IMR-90 (cell line): ENCODE results near the gene GFM1. TPM values are rescaled to one million over a fixed set of nuclear protein-coding genes. Genes with fewer than 3 reads are reported as not detected.
A peak's percentile ranks its signal among the peaks of the same experiment; 100 is the strongest.

Experiments used
- ATAC-seq: fragments of 200-7000 bp; cut with Tn5 transposase; 2 replicates; pipeline ENCODE4 v1.9.1; 2020; ENCODE audit warnings: low read depth, mild to moderate bottlenecking, moderate library complexity
- BruUV-seq: library from RNA; stranded (reverse); fragments of 400-500 nt; replicated peaks from 2 replicates; lab custom pipeline; 2021; lab: Mats Ljungman, UMichigan
- CTCF ChIA-PET: fragments of 300-600 bp; formaldehyde crosslinking; extraction: SDS; loops from one replicate; lab custom pipeline; 2021; ENCODE audit warnings: antibody characterized with exemption; lab: Yijun Ruan, JAX
- POLR2A ChIA-PET: fragments of 300-600 bp; sonication (Branson Sonifier 250); formaldehyde crosslinking; loops from one replicate; lab custom pipeline; 2022; ENCODE audit warnings: antibody characterized with exemption; ENCODE audit not compliant: unreplicated experiment; lab: Charles Lee
- DNase-seq: peaks from one replicate; pipeline ENCODE4 v3.0.0; 2013
- H2AFZ ChIP-seq: replicated peaks from 2 replicates; pipeline ENCODE3; 2013; ENCODE audit warnings: low read length, mild to moderate bottlenecking; ENCODE audit not compliant: poor library complexity
- H2AK5ac ChIP-seq: 2 replicates; pipeline ENCODE4 v1.6.1; 2013; ENCODE audit warnings: low read depth, low read length, inconsistent platforms
- H2AK9ac ChIP-seq: replicated peaks from 2 replicates; pipeline ENCODE3; 2013; ENCODE audit warnings: mild to moderate bottlenecking, low read depth, low read length, moderate library complexity; ENCODE audit not compliant: poor library complexity
- H2BK120ac ChIP-seq: 2 replicates; pipeline ENCODE4 v1.6.1; 2013; ENCODE audit warnings: low read depth, low read length, inconsistent platforms
- H2BK15ac ChIP-seq: 3 replicates; pipeline ENCODE4 v1.6.1; 2013; ENCODE audit warnings: low read depth, low read length, inconsistent platforms
- H2BK20ac ChIP-seq: 2 replicates; pipeline ENCODE4 v1.6.1; 2013; ENCODE audit warnings: low read depth, mild to moderate bottlenecking, inconsistent platforms, low read length, moderate library complexity
- H2BK5ac ChIP-seq: 2 replicates; pipeline ENCODE4 v1.6.1; 2013; ENCODE audit warnings: mild to moderate bottlenecking, low read depth, low read length, inconsistent platforms; ENCODE audit not compliant: poor library complexity, severe bottlenecking
- H3K14ac ChIP-seq: replicated peaks from 2 replicates; pipeline ENCODE4 v1.6.1; 2013; ENCODE audit warnings: low read depth, low read length, inconsistent platforms
- H3K18ac ChIP-seq: 2 replicates; pipeline ENCODE4 v1.6.1; 2013; ENCODE audit warnings: low read depth, low read length, control low read depth
- H3K23ac ChIP-seq: 2 replicates; pipeline ENCODE4 v1.6.1; 2013; ENCODE audit warnings: low read depth, low read length, inconsistent platforms
- H3K27ac ChIP-seq: 2 replicates; pipeline ENCODE4 v1.5.1; 2013; ENCODE audit warnings: mild to moderate bottlenecking, control low read depth, low read length; ENCODE audit not compliant: insufficient read depth
- H3K27me3 ChIP-seq: 2 replicates; pipeline ENCODE4 v1.6.1; 2013; ENCODE audit warnings: low read length; ENCODE audit not compliant: control insufficient read depth, insufficient read depth
- H3K36me3 ChIP-seq: 2 replicates; pipeline ENCODE4 v1.6.1; 2013; ENCODE audit warnings: low read length, mixed read lengths; ENCODE audit not compliant: control insufficient read depth, insufficient read depth
- H3K4ac ChIP-seq: 2 replicates; pipeline ENCODE4 v1.6.1; 2013; ENCODE audit warnings: low read depth, low read length, inconsistent platforms
- H3K4me1 ChIP-seq: 2 replicates; pipeline ENCODE4 v1.6.1; 2013; ENCODE audit warnings: low read length, mixed read lengths; ENCODE audit not compliant: control insufficient read depth, insufficient read depth
- H3K4me2 ChIP-seq: 2 replicates; pipeline ENCODE4 v1.6.1; 2013; ENCODE audit warnings: low read depth, mild to moderate bottlenecking, control low read depth, low read length, moderate library complexity
- H3K4me3 ChIP-seq: 2 replicates; pipeline ENCODE4 v1.5.1; 2013; ENCODE audit warnings: low read depth, mild to moderate bottlenecking, control low read depth, low read length, moderate library complexity; ENCODE audit not compliant: insufficient read depth
- H3K56ac ChIP-seq: 2 replicates; pipeline ENCODE4 v1.6.1; 2013; ENCODE audit warnings: low read length, inconsistent platforms; ENCODE audit not compliant: insufficient read depth; ENCODE audit errors: extremely low read depth
- H3K79me1 ChIP-seq, 2 experiments: 2 replicates each; pipeline ENCODE4 v1.6.1; 2013; ENCODE audit warnings: low read length in 2 of 2, inconsistent platforms in 1 of 2, low read depth in 1 of 2
- H3K9ac ChIP-seq: 2 replicates; pipeline ENCODE4 v1.6.1; 2013; ENCODE audit warnings: low read depth, low read length, control low read depth
- H3K9me1 ChIP-seq: 2 replicates; pipeline ENCODE4 v1.6.1; 2013; ENCODE audit warnings: low read length, inconsistent platforms; ENCODE audit not compliant: insufficient read depth
- H3K9me3 ChIP-seq: 2 replicates; pipeline ENCODE4 v1.6.1; 2013; ENCODE audit warnings: low read length; ENCODE audit not compliant: control insufficient read depth, insufficient read depth
- H4K20me1 ChIP-seq: 2 replicates; pipeline ENCODE4 v1.6.1; 2013; ENCODE audit warnings: low read length, inconsistent platforms; ENCODE audit not compliant: insufficient read depth
- H4K5ac ChIP-seq: 2 replicates; pipeline ENCODE4 v1.6.1; 2013; ENCODE audit warnings: mild to moderate bottlenecking, low read depth, low read length, control low read depth
- H4K8ac ChIP-seq, 2 experiments: 2 replicates each; pipeline ENCODE4 v1.6.1; 2013; ENCODE audit warnings: low read depth in 2 of 2, low read length in 2 of 2, control low read depth in 1 of 2, inconsistent platforms in 1 of 2
- H4K91ac ChIP-seq: 2 replicates; pipeline ENCODE4 v1.6.1; 2013; ENCODE audit warnings: low read depth, low read length, inconsistent platforms; ENCODE audit not compliant: insufficient read depth
- BHLHE40 ChIP-seq: fragments of 150-350 bp; IDR thresholded peaks from 2 replicates; pipeline ENCODE4 v1.6.1; 2016; ENCODE audit warnings: mild to moderate bottlenecking, low read depth, low read length
- CHD1 ChIP-seq: IDR thresholded peaks from 2 replicates; pipeline ENCODE4 v1.6.1; 2012; ENCODE audit warnings: low read depth, low read length, improper control_type of control experiment
- FOS ChIP-seq: fragments of 150-350 bp; IDR thresholded peaks from 2 replicates; pipeline ENCODE4 v1.6.1; 2016; ENCODE audit warnings: low read depth, low read length
- MAFK ChIP-seq: IDR thresholded peaks from 2 replicates; pipeline ENCODE4 v1.6.1; 2012; ENCODE audit warnings: low read depth, low read length, improper control_type of control experiment
- MAZ ChIP-seq: IDR thresholded peaks from 2 replicates; pipeline ENCODE4 v1.6.1; 2012; ENCODE audit warnings: low read depth, mild to moderate bottlenecking, low read length, improper control_type of control experiment, moderate library complexity, borderline replicate concordance
- MXI1 ChIP-seq: IDR thresholded peaks from 2 replicates; pipeline ENCODE4 v1.6.1; 2012; ENCODE audit warnings: low read depth, mild to moderate bottlenecking, low read length, moderate library complexity, borderline replicate concordance
- NFE2L2 ChIP-seq: fragments of 150-350 bp; IDR thresholded peaks from 2 replicates; pipeline ENCODE4 v1.6.1; 2016; ENCODE audit warnings: low read depth, mild to moderate bottlenecking, low read length
- POLR2A ChIP-seq: IDR thresholded peaks from 2 replicates; pipeline ENCODE4 v1.6.1; 2012; ENCODE audit warnings: mild to moderate bottlenecking, low read depth, low read length
- RAD21 ChIP-seq: IDR thresholded peaks from 2 replicates; pipeline ENCODE4 v1.6.1; 2012; ENCODE audit warnings: low read length, improper control_type of control experiment
- RCOR1 ChIP-seq: IDR thresholded peaks from 2 replicates; pipeline ENCODE4 v1.6.1; 2012; ENCODE audit warnings: mild to moderate bottlenecking, low read length, improper control_type of control experiment; ENCODE audit not compliant: insufficient replicate concordance
- SMC3 ChIP-seq: fragments of 150-350 bp; IDR thresholded peaks from 2 replicates; pipeline ENCODE4 v1.6.1; 2016; ENCODE audit warnings: low read depth, mild to moderate bottlenecking, antibody characterized with exemption, low read length, moderate library complexity
- WGBS, 2 experiments: methylation state at CpG; one replicate each; pipeline versions ENCODE4 v1.1.5 to v1.1.7; 2013; ENCODE audit warnings: missing lambda C conversion rate in 2 of 2; ENCODE audit not compliant: insufficient read length in 1 of 2; ENCODE audit errors: extremely low coverage in 2 of 2; 5-methylcytosine and 5-hydroxymethylcytosine counted together
- dilution Hi-C: fragments of 300-500 bp; cut with HindIII; formaldehyde crosslinking; loops from one replicate; pipeline ENCODE4 v1.14.3; 2018; ENCODE audit warnings: low sequenced_read_pairs; ENCODE audit not compliant: unreplicated experiment
- in situ Hi-C: fragments of 300-500 bp; cut with MboI; formaldehyde crosslinking; loops from 3 replicates; pipeline ENCODE4 v1.14.3; 2019; ENCODE audit warnings: low sequenced_read_pairs, inconsistent platforms, mixed read lengths
- intact Hi-C: fragments of 100-400 bp; cut with micrococcal nuclease; formaldehyde crosslinking; loops from 2 replicates; pipeline ENCODE4 v1.10.0; 2022
- polyA plus RNA-seq, 3 experiments: library from polyadenylated mRNA; depleted of rRNA; stranded (reverse); fragments of >200 nt; gene quantifications; 2 replicates each; pipeline ENCODE4 v1.2.3, GENCODE V29; 2012; ENCODE audit warnings: low replicate concordance in 1 of 3
- total RNA-seq: library from RNA; depleted of rRNA; stranded (reverse); fragments of >200 nt; gene quantifications from 2 replicates; pipeline ENCODE4 v1.2.3, GENCODE V29; 2012
- TF ChIP-seq, protein P1 (sequence below): fragments of 150-350 bp; IDR thresholded peaks from 2 replicates; pipeline ENCODE4 v1.6.1; 2017; ENCODE audit warnings: mild to moderate bottlenecking, antibody characterized with exemption, low read length, low read depth
- TF ChIP-seq, protein P2 (sequence below): fragments of 150-350 bp; IDR thresholded peaks from 2 replicates; pipeline ENCODE4 v1.6.1; 2016; ENCODE audit warnings: low read depth, mild to moderate bottlenecking, low read length, moderate library complexity, borderline replicate concordance

GFM1 gene
- total and polyA plus RNA-seq, 2 of the 4 experiments (the other 2 are of a cell fraction): 12.4 to 36.0 TPM

DNA sequence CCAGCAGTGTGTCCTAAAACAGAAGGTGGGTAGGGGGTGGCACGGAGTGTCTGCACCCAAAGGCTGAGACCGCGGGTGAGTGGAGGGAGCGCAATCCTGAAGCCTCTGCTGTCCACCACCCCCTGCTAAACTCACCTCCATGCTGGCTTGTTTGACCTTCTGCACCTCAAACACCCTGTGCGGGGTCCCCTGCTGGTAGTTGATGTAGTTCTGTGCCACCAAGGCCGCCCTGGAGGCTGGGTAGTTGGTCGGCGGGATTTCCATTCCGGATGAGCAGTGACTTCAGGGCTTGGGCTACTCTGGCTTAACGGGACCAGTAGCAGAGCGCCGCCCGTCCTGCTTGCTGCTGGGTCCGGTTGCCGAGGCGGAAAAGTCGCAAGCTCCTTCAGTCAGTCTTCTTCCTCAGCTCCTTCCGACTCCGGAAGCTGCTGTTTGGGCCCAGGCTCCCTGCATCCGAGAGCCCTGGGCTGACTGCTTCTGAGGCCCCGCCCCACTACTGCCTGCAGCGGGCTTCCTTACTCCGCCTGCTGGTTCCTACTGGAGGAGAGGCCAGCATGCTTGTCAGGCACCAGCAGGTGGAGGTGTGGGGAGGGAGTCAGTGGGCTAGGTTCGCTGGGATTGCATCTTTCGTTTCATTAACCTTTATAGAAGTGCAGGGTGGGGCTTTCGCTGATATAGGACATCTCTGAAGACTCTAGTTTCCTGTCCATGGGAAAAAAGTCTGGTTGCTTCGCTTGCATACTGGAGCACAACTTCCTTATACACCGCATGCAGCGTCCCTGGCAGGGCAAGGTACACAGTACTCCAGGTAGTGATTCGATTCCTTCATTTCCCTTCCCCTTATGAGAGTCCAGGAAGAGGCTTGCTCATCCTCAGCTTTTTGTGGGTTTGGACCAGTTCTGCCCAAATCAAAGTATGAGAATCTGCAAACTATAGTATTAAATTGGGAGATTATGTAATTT lies 28.2 kb downstream of the GFM1 start, which contains the start of gene LXN (continued):
- no peak for TF ChIP-seq NFE2L2
- TF ChIP-seq MAZ: no peak; the same call in 1 of the 2 replicates
- TF ChIP-seq FOS: no peak
- no peak for TF ChIP-seq CHD1

DNA sequence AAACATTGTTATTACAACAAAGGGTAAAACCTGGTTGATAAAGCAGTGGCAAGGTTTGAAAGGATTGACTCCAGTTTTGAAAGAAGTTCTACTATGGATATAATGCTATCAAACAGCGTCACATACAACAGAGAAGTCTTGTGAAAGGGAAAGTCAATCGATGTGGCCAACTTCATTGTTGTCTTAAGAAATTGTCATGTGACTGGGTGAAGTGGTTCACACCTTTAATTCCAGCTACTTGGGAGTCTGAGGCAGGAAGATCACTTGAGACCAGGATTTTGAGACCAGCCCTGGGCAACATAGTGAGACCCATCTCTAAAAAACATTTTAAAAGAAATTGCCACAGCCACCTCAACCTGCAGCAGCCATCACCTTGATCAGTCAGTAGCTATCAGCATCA lies 34.4 kb downstream of the GFM1 start:
- Histone ChIP-seq H2BK20ac (no peak overlapping the region), H2BK15ac (0 out of 3 replicates have a peak overlapping the region, but pooled peaks have one; percentile 16), H2AK9ac (no peak overlapping the region), H4K91ac (no peak overlapping the region), H3K56ac (no peak overlapping the region), H2BK5ac (no peak overlapping the region), H3K36me3 (no peaks in the 10 kb centered on the region), H3K9me1 (peaks cover 4% of the 10 kb centered on the region; the same call in 1 of the 2 replicates), H3K4ac (no peak overlapping the region), H3K4me3 (no peak overlapping the region), H3K79me1 (peaks cover 5 to 14% of the 10 kb centered on the region in 2 experiments; a peak in 3 of 4 replicates), H3K18ac (no peak overlapping the region), H3K4me1 (no peaks in the 10 kb centered on the region; the same call in 1 of the 2 replicates), H2AK5ac (no peak overlapping the region; the same call in 1 of the 2 replicates), H3K14ac (no peak overlapping the region), H3K9me3 (no peaks in the 10 kb centered on the region), H3K27ac (no peak overlapping the region), H3K9ac (no peak overlapping the region), H4K20me1 (no peaks in the 10 kb centered on the region), H2AFZ (no peak overlapping the region), H4K8ac (no peak overlapping the region), H2BK120ac (no peak overlapping the region), H3K23ac (no peak overlapping the region), H3K4me2 (no peak overlapping the region), H3K27me3 (no peaks in the 10 kb centered on the region), H4K5ac (no peak overlapping the region)
- ATAC-seq: no peak
- CTCF ChIA-PET: interaction anchor here (0.5 to 2.2 kb wide), 3 partner anchors 9 to 48 kb away, joined by 3 to 8 read pairs (median 4); no protein-coding TSS in a partner anchor
- dilution Hi-C loops: no loop called here
- no peak for DNase-seq
- no TSS peak for BruUV-seq
- TF ChIP-seq NFE2L2 (no peak), RAD21 (no peak), POLR2A (no peak), CHD1 (no peak), MXI1 (no peak), FOS (no peak), BHLHE40 (no peak), RCOR1 (no peak), MAFK (no peak), SMC3 (no peak)
- TF ChIP-seq, protein P1, sequence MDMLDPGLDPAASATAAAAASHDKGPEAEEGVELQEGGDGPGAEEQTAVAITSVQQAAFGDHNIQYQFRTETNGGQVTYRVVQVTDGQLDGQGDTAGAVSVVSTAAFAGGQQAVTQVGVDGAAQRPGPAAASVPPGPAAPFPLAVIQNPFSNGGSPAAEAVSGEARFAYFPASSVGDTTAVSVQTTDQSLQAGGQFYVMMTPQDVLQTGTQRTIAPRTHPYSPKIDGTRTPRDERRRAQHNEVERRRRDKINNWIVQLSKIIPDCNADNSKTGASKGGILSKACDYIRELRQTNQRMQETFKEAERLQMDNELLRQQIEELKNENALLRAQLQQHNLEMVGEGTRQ: no peak
- TF ChIP-seq, protein P2, sequence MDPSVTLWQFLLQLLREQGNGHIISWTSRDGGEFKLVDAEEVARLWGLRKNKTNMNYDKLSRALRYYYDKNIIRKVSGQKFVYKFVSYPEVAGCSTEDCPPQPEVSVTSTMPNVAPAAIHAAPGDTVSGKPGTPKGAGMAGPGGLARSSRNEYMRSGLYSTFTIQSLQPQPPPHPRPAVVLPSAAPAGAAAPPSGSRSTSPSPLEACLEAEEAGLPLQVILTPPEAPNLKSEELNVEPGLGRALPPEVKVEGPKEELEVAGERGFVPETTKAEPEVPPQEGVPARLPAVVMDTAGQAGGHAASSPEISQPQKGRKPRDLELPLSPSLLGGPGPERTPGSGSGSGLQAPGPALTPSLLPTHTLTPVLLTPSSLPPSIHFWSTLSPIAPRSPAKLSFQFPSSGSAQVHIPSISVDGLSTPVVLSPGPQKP: no peak
- WGBS, 2 experiments: no CpG with 5 or more reads among the region's 2 CpGs
- intact Hi-C loops: no loop called here
- in situ Hi-C loops: no loop called here
- POLR2A ChIA-PET: interaction anchor here (0.5 kb wide), 1 partner anchor 32 kb away, joined by 5 read pairs; no protein-coding TSS in a partner anchor
